Esophagus muscularis mucosa (tissue), 4 donors: ENCODE data around the gene PYGO1. TPM values are rescaled to one million over a fixed set of nuclear protein-coding genes. Genes with fewer than 3 reads are reported as not detected.

Source experiments
- DNase-seq: peaks from one replicate; pipeline ENCODE4 v3.0.0-alpha.2; 2017; ENCODE audit errors: extremely low spot score
- H3K27ac ChIP-seq, 4 donors: fragments of 200-600 bp; sonication (generic); replicated peaks in 1 of 4; 1 replicate in 3 of 4; 2 replicates in 1 of 4; pipeline ENCODE4 v1.5.1; 2016 to 2019; ENCODE audit warnings: mild to moderate bottlenecking in 1 of 4
- H3K27me3 ChIP-seq, 4 donors: fragments of 200-600 bp; sonication (generic); one replicate each; pipeline versions ENCODE4 v1.5.1 to v1.6.0; 2016 to 2019
- H3K36me3 ChIP-seq, 4 donors: fragments of 200-600 bp; sonication (generic); one replicate each; pipeline ENCODE4 v1.5.1; 2016 to 2019
- H3K4me1 ChIP-seq, 4 donors: fragments of 200-600 bp; sonication (generic); one replicate each; pipeline ENCODE4 v1.5.1; 2016 to 2019
- H3K4me3 ChIP-seq, 4 donors: fragments of 200-600 bp; sonication (generic); 1 replicate in 2 of 4; 2 replicates in 2 of 4; pipeline ENCODE4 v1.5.1; 2016 to 2019; ENCODE audit warnings: mild to moderate bottlenecking in 4 of 4, moderate library complexity in 1 of 4
- H3K9me3 ChIP-seq, 4 donors: fragments of 200-600 bp; sonication (generic); 1 replicate in 3 of 4; 2 replicates in 1 of 4; pipeline ENCODE4 v1.5.1; 2016 to 2019
- CTCF ChIP-seq, 3 experiments: fragments of 200-600 bp in 2 of 3; fragments of 450-650 bp in 1 of 3; sonication (generic) in 2 of 3; IDR thresholded peaks; one replicate each; pipeline ENCODE4 v1.5.1; 2017 to 2019; ENCODE audit warnings: antibody characterized with exemption in 3 of 3, mild to moderate bottlenecking in 2 of 3, moderate library complexity in 1 of 3
- EP300 ChIP-seq: sonication (generic); formaldehyde crosslinking; IDR thresholded peaks from one replicate; pipeline ENCODE4 v1.6.1; 2017; ENCODE audit warnings: antibody characterized with exemption
- POLR2A ChIP-seq: fragments of 450-650 bp; IDR thresholded peaks from one replicate; pipeline ENCODE4 v1.6.1; 2017; ENCODE audit warnings: antibody characterized with exemption, moderate library complexity, mild to moderate bottlenecking, low read depth
- POLR2AphosphoS5 ChIP-seq, 2 donors: sonication (generic); formaldehyde crosslinking; IDR thresholded peaks; one replicate each; pipeline ENCODE4 v1.6.1; 2017; ENCODE audit warnings: antibody characterized with exemption in 2 of 2
- WGBS: methylation state at CpG from one replicate; pipeline ENCODE4 v1.1.5; 2018; 5-methylcytosine and 5-hydroxymethylcytosine counted together
- intact Hi-C: fragments of 100-400 bp; cut with DNase I; formaldehyde crosslinking; loops from one replicate; pipeline ENCODE4 v1.15.1; 2023
- total RNA-seq, 4 donors: library from RNA; depleted of rRNA; stranded (reverse); fragments of >200 nt; gene quantifications; one replicate each; pipeline versions ENCODE4 v1.1.0 to v1.2.1, GENCODE V29; 2016

The PYGO1 gene
- total RNA-seq: 10 to 100 TPM; 13.6 to 20.7 (median 16.7) TPM

- Histone ChIP-seq H3K4me1 (peaks cover 7 to 37% (median 31%) of the 10 kb centered on the region in 4 donors), H3K4me3 (peak within 1 kb of the TSS; percentile 75 to 78 (median 76)), H3K27me3 (no peaks in the 10 kb centered on the region), H3K36me3 (no peaks in the 10 kb centered on the region), H3K9me3 (no peaks in the 10 kb centered on the region), H3K27ac (peak within 1 kb of the TSS; percentile 90 to 93 (median 91))
- no peak for DNase-seq
- under 1% methylated on average over 51 of the region's 107 CpGs for WGBS
- TF ChIP-seq POLR2A (no peak), EP300 (no peak), POLR2AphosphoS5 (IDR thresholded peaks at IDR 0.05) (peak in 1 of 2 donors; percentile 28), CTCF (IDR thresholded peaks at IDR 0.05) (no peak)
- intact Hi-C loops: loop anchor here (5.0 kb wide), 1 partner anchor 91 kb away; no protein-coding TSS in a partner anchor
Measured at GRCh38 chr15:55588070-55588814, at the start of gene PYGO1. Gene PYGO1 (minus strand): TSS chr15:55588345. CDS start chr15:55587883, 462 bp downstream.

- no peak overlapping the region for H3K27ac ChIP-seq
- intact Hi-C loops: no loop called here
- no peak overlapping the region for H3K4me3 ChIP-seq
- no peaks in the 10 kb centered on the region for H3K27me3 ChIP-seq
- DNase-seq: no peak
- TF ChIP-seq EP300: no peak
- no peak for TF ChIP-seq POLR2A
- TF ChIP-seq CTCF (IDR thresholded peaks at IDR 0.05): no peak
- no peak for TF ChIP-seq POLR2AphosphoS5 (IDR thresholded peaks at IDR 0.05)
- 93% methylated on average over 3 of the region's 3 CpGs for WGBS
- H3K36me3 ChIP-seq: no peaks in the 10 kb centered on the region
- H3K9me3 ChIP-seq: no peaks in the 10 kb centered on the region
- no peaks in the 10 kb centered on the region for H3K4me1 ChIP-seq
Measured at GRCh38 chr15:55637086-55637485, 48.9 kb upstream of the PYGO1 start.

GRCh38 chr15:55633731-55634130, 45.6 kb upstream of the PYGO1 start:
- WGBS: 83% methylated on average over 1 of the region's 1 CpG
- no peak overlapping the region for H3K27ac ChIP-seq
- H3K36me3 ChIP-seq: peaks cover 0 to 8% (median 0%) of the 10 kb centered on the region in 4 donors
- H3K4me1 ChIP-seq: no peaks in the 10 kb centered on the region
- intact Hi-C loops: no loop called here
- no peaks in the 10 kb centered on the region for H3K9me3 ChIP-seq
- H3K4me3 ChIP-seq: no peak overlapping the region
- DNase-seq: no peak
- no peaks in the 10 kb centered on the region for H3K27me3 ChIP-seq
- TF ChIP-seq POLR2A: no peak
- no peak for TF ChIP-seq CTCF (IDR thresholded peaks at IDR 0.05)
- no peak for TF ChIP-seq EP300
- TF ChIP-seq POLR2AphosphoS5 (IDR thresholded peaks at IDR 0.05): no peak

GRCh38 chr15:55632434-55632833, 44.3 kb upstream of the PYGO1 start:
- WGBS: 92% methylated on average over 2 of the region's 2 CpGs

More at GRCh38 chr15:55632434-55632833, 44.3 kb upstream of the PYGO1 start:
- H3K27me3 ChIP-seq: no peaks in the 10 kb centered on the region
- H3K4me1 ChIP-seq: no peaks in the 10 kb centered on the region
- no peak overlapping the region for H3K27ac ChIP-seq
- H3K4me3 ChIP-seq: no peak overlapping the region
- intact Hi-C loops: no loop called here
- DNase-seq: no peak
- peaks cover 0 to 8% (median 0%) of the 10 kb centered on the region in 4 donors for H3K36me3 ChIP-seq
- TF ChIP-seq POLR2AphosphoS5 (IDR thresholded peaks at IDR 0.05): no peak
- TF ChIP-seq POLR2A: no peak
- TF ChIP-seq CTCF (IDR thresholded peaks at IDR 0.05): no peak
- TF ChIP-seq EP300: no peak
- no peaks in the 10 kb centered on the region for H3K9me3 ChIP-seq
